Esophagus (tissue), 2 donors: ENCODE results near the gene UTF1. TPM values are rescaled to one million over a fixed set of nuclear protein-coding genes. Genes with fewer than 3 reads are reported as not detected.

ENCODE experiments used
- H3K27ac ChIP-seq, 2 donors: one replicate each; pipeline ENCODE4 v1.5.1; 2013; ENCODE audit warnings: low read depth in 2 of 2, mild to moderate bottlenecking in 2 of 2, inconsistent platforms in 1 of 2, low read length in 1 of 2, moderate library complexity in 1 of 2
- H3K27me3 ChIP-seq, 2 donors: one replicate each; pipeline ENCODE4 v1.6.1; 2013; ENCODE audit warnings: low read length in 2 of 2, control low read depth in 1 of 2, mild to moderate bottlenecking in 1 of 2; ENCODE audit not compliant: insufficient read depth in 2 of 2, control insufficient read depth in 1 of 2
- H3K36me3 ChIP-seq, 2 donors: one replicate each; pipeline ENCODE4 v1.6.1; 2013; ENCODE audit warnings: low read length in 1 of 2; ENCODE audit not compliant: control insufficient read depth in 2 of 2, insufficient read depth in 2 of 2
- H3K4me1 ChIP-seq, 2 donors: one replicate each; pipeline ENCODE4 v1.6.1; 2013; ENCODE audit warnings: low read length in 1 of 2; ENCODE audit not compliant: control insufficient read depth in 2 of 2, insufficient read depth in 2 of 2
- H3K4me3 ChIP-seq, 2 donors: one replicate each; pipeline ENCODE4 v1.5.1; 2013; ENCODE audit warnings: low read length in 2 of 2, mild to moderate bottlenecking in 2 of 2, low read depth in 1 of 2, moderate library complexity in 1 of 2
- H3K9me3 ChIP-seq, 2 donors: one replicate each; pipeline ENCODE4 v1.6.1; 2013; ENCODE audit warnings: mild to moderate bottlenecking in 2 of 2, low read depth in 1 of 2, low read length in 1 of 2, moderate library complexity in 1 of 2; ENCODE audit not compliant: control insufficient read depth in 2 of 2, insufficient read depth in 1 of 2
- WGBS, 2 donors: extraction: QIAGEN DNeasy Blood & Tissue Kit; methylation state at CpG; one replicate each; pipeline ENCODE4 v1.1.7; 2013; 5-methylcytosine and 5-hydroxymethylcytosine counted together
- polyA plus RNA-seq, 2 donors: library from polyadenylated mRNA; stranded (reverse); fragments of 200-250 nt; gene quantifications; one replicate each; pipeline ENCODE4 v1.2.3, GENCODE V29; 2013
- donor health status: healthy with polysubstance abuse.
- donor health status: Bipolar disorder and iron deficiency.

UTF1 gene
- polyA plus RNA-seq, 2 donors: not detected

GRCh38 chr10:133249975-133250754 is 20.1 kb downstream of the UTF1 start:
- H3K27ac ChIP-seq: no peak overlapping the region
- no peaks in the 10 kb centered on the region for H3K36me3 ChIP-seq
- no peak overlapping the region for H3K4me3 ChIP-seq
- H3K9me3 ChIP-seq: no peaks in the 10 kb centered on the region
- no peaks in the 10 kb centered on the region for H3K4me1 ChIP-seq
- no peaks in the 10 kb centered on the region for H3K27me3 ChIP-seq
- 47 to 48% methylated on average over 11 of the region's 11 CpGs for WGBS, 2 donors

DNA sequence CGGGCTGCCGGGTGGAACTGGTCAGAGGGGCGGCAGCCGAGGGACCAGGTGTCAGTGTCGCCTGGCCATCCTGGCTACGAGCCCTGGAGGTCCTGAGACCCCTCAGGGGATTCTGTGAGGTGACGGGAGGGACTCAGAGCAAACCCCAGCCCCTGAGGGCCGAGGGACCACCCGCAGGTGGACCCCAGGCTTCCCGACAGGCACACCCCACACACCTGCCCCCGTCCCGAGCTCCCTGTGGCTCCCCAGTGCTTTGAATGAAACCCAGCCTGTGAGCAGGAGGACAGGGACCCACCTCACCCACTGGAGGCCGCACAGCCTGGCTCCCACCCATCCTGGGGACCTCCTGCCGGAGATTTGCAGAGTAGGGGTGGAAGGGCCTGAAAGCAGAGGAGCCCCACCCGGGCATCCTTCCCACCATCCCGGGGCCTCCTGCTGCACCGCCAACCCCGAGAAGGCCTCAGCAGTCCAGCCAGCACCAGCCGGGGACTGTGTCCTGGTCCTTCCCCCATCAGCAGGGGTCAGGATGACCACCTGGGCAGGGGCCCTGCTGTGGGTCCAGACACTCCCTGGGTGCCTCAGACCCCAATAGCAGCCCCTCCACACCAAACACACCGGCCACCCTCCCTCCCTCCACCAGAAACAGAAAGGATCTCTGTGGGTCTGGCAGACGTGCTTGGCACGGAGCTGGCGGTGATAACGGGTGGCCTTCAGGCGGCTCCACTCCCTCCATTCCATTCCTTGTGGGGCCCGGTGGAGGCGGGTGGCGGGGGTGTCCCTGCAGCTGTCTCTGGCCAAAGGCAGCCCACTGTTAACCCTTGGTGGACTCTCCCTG is 21.6 kb downstream of the UTF1 start:
- Histone ChIP-seq H3K9me3 (no peaks in the 10 kb centered on the region), H3K4me1 (no peaks in the 10 kb centered on the region), H3K27me3 (no peaks in the 10 kb centered on the region), H3K36me3 (no peaks in the 10 kb centered on the region), H3K4me3 (no peak overlapping the region), H3K27ac (no peak overlapping the region)
- 56 to 62% methylated on average over 26 to 28 of the region's 28 CpGs for WGBS, 2 donors

- Histone ChIP-seq H3K27me3 (no peaks in the 10 kb centered on the region), H3K4me1 (peaks cover 0 to under 1% of the 10 kb centered on the region in 2 donors), H3K27ac (no peak overlapping the region), H3K9me3 (no peaks in the 10 kb centered on the region), H3K4me3 (no peak overlapping the region), H3K36me3 (no peaks in the 10 kb centered on the region)
- WGBS, 2 donors: 74 to 84% methylated on average over 4 to 12 of the region's 12 CpGs
Observed at GRCh38 chr10:133252223-133252552, 22.2 kb downstream of the UTF1 start.

DNA sequence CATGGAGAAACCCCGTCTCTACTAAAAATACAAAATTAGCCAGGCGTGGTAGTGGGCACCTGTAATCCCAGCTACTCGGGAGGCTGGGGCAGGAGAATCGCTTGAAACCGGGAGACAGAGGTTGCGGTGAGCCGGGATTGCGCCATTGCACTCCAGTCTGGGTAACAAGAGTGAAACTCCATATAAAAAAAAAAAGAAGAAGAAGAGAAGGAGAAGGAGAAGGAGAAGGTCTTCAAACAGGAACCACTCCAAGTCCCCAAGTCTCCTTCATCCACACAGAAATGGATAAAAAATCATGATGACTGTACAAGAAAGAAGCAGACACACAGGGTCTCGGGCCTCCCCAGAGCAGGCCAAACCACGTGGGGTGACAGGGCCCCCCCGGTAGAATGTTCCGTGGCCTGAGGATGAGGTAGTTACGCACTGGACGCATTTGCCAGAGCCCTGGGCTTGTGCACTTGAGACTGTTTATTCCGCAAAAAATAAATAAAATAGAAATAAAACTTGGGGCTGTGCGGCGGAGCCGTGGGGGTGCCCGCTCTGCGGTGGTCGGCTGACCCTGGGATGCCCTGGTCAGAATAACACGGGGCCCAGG is 23.4 kb downstream of the UTF1 start:
- WGBS, 2 donors: 84 to 86% methylated on average over 22 of the region's 22 CpGs
- no peaks in the 10 kb centered on the region for H3K27me3 ChIP-seq
- no peaks in the 10 kb centered on the region for H3K36me3 ChIP-seq
- H3K27ac ChIP-seq: no peak overlapping the region
- no peaks in the 10 kb centered on the region for H3K9me3 ChIP-seq
- H3K4me1 ChIP-seq: peaks cover 4 to 12% of the 10 kb centered on the region in 2 donors
- no peak overlapping the region for H3K4me3 ChIP-seq

DNA sequence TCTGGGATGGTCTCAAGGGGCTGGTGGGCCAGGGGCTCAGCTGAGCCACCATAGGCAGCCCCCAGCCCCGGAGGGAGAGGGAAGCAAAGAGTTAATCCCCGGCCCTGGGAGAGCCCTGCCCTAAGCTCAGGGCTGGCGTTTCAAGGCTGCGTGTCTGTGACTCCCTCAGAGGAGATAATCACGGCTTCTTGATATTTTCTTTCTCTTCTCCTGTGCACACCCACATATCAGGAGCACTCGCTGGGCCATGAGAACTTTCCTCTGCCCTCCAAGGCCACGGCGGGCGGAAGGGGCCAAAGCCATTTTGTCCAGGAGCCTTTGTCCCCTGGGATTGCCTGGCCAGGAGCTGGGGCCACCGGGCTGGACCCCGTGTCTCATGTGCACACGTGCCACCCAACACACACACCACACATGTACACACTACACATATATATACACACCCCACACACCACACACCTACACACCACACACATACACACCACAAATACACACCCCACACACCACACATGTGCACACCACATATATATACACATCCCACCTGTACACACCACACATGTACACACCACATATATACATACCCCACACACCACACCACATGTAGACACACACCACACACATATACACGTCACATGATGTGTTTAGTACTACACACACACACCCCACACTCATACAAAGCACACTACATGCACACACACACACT is 24.6 kb downstream of the UTF1 start:
- WGBS, 2 donors: 56 to 60% methylated on average over 13 of the region's 13 CpGs
- Histone ChIP-seq H3K27me3 (no peaks in the 10 kb centered on the region), H3K36me3 (no peaks in the 10 kb centered on the region), H3K4me3 (no peak overlapping the region), H3K27ac (no peak overlapping the region), H3K4me1 (peaks cover 9 to 23% of the 10 kb centered on the region in 2 donors), H3K9me3 (no peaks in the 10 kb centered on the region)

DNA sequence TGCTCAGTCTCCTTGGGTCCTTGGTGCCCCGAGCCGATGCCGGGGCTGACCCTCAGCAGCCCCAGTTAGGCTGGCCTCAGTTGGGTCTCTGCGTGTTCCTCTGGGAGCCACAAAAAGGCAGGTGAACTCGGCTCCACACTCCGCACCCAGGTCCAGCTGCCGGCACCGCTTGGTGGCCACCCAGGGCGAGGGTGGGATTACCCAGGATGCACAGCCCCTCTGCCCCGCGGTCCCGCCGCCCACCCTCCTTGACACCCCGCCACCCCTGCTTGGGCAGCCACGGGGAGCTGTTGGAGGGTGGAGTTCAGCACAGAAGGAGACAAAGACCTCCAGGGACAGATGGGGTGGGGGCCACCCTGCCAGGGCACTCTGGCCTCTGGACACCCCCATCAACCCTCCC is 25.3 kb downstream of the UTF1 start:
- Histone ChIP-seq H3K4me3 (no peak overlapping the region), H3K27me3 (no peaks in the 10 kb centered on the region), H3K9me3 (no peaks in the 10 kb centered on the region), H3K4me1 (peaks cover 9 to 29% of the 10 kb centered on the region in 2 donors), H3K36me3 (no peaks in the 10 kb centered on the region), H3K27ac (no peak overlapping the region)
- 87 to 91% methylated on average over 15 of the region's 15 CpGs for WGBS, 2 donors

- Histone ChIP-seq H3K9me3 (no peaks in the 10 kb centered on the region), H3K36me3 (no peaks in the 10 kb centered on the region), H3K4me1 (peaks cover 9 to 41% of the 10 kb centered on the region in 2 donors), H3K27me3 (no peaks in the 10 kb centered on the region), H3K27ac (peak overlapping the region; percentile 89 to 91), H3K4me3 (no peak overlapping the region)
- WGBS, 2 donors: 4 to 5% methylated on average over 27 of the region's 27 CpGs
Observed at GRCh38 chr10:133257489-133258065, 27.6 kb downstream of the UTF1 start.

DNA sequence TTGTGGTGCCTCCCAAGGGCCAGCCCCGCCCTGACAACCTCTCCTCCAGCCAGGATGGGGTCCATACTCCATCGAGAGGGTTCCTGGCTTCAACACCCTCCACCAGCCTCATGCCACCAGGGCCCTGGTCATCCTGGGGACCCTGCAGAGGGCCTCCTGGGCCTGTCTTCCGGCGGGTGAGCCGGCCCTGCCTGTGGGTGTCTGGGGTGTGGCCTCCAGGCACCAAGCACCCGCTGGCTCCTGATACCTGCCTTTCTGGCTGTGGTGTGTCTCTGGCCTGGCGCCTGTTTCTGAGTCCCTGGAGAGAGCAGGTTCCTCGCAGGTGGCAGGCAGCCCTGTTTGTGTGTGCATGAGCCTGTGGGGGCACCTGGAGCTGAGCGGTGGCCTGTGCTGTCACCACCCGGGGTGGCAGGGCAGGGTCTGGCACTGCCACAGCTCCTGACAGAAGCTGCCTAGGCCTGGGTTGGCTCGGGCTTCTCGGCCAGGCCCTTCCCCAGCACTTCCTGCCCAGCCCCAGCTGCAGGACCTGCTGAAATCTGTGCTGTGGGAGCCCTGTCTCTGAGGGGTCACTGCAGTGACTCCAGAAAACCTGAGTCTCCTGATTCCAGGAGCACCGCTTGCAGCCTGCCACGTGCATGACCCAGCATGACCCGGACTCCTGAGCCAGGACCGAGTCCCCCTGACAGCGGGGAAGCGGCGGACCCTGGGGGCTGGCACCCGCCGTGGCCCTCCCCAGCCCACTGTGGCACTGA is 28.2 kb downstream of the UTF1 start:
- H3K4me3 ChIP-seq: no peak overlapping the region
- H3K4me1 ChIP-seq: peaks cover 9 to 46% of the 10 kb centered on the region in 2 donors
- H3K27ac ChIP-seq: peak overlapping the region; percentile 89 to 91
- 45 to 47% methylated on average over 18 to 21 of the region's 21 CpGs for WGBS, 2 donors
- H3K27me3 ChIP-seq: no peaks in the 10 kb centered on the region
- no peaks in the 10 kb centered on the region for H3K9me3 ChIP-seq
- H3K36me3 ChIP-seq: no peaks in the 10 kb centered on the region
